Colonic mucosa (tissue), 4 donors: ENCODE data around the gene ZNF497. TPM values are rescaled to one million over a fixed set of nuclear protein-coding genes. Genes with fewer than 3 reads are reported as not detected.

ENCODE experiments used
- DNase-seq: peaks from one replicate; pipeline ENCODE4 v3.0.0-alpha.2; 2020
- H3K27ac ChIP-seq: fragments of 200-600 bp; one replicate; pipeline ENCODE4 v1.8.0; 2021
- H3K27me3 ChIP-seq: fragments of 200-600 bp; one replicate; pipeline ENCODE4 v1.8.0; 2021
- H3K36me3 ChIP-seq: fragments of 200-600 bp; one replicate; pipeline ENCODE4 v1.8.0; 2021
- H3K4me1 ChIP-seq: fragments of 200-600 bp; one replicate; pipeline ENCODE4 v1.8.0; 2021; ENCODE audit warnings: mild to moderate bottlenecking
- H3K4me3 ChIP-seq: fragments of 200-600 bp; one replicate; pipeline ENCODE4 v1.8.0; 2021
- H3K9ac ChIP-seq, 2 donors: one replicate each; pipeline ENCODE4 v1.7.0; 2013; ENCODE audit warnings: control low read depth in 2 of 2, low read depth in 2 of 2, low read length in 2 of 2
- H3K9me3 ChIP-seq: fragments of 200-600 bp; one replicate; pipeline ENCODE4 v1.8.0; 2021
- CTCF ChIP-seq: fragments of 200-600 bp; IDR thresholded peaks from one replicate; pipeline ENCODE4 v1.8.0; 2022; ENCODE audit warnings: antibody characterized with exemption, mild to moderate bottlenecking
- intact Hi-C: fragments of 100-400 bp; cut with DNase I; formaldehyde crosslinking; loops from one replicate; pipeline ENCODE4 v1.14.1; 2022
- total RNA-seq, 2 donors: library from RNA; stranded (reverse); fragmentation: NEBNext Ultra II Directional in 1 of 2; extraction: Animal tissue kit (Norgen Biotek cat#: 25700) in 1 of 2; gene quantifications; one replicate each; pipeline ENCODE4 v1.2.1, GENCODE V29; 2021
- donor health status: healthy.
- donor health status: DM: no; HTN: no; CAD: no.
- donor health status: DM: no; HTN: no; CAD: no.

The ZNF497 gene
- total RNA-seq, 2 donors from 2014 or later, result 0.98 to 1.9 TPM

- Histone ChIP-seq H3K4me3 (no peak within 1 kb of the TSS), H3K9ac (no peak within 1 kb of the TSS), H3K27ac (no peak within 1 kb of the TSS), H3K36me3 (no peaks in the 10 kb centered on the region), H3K27me3 (peaks cover 6% of the 10 kb centered on the region), H3K9me3 (no peaks in the 10 kb centered on the region), H3K4me1 (no peaks in the 10 kb centered on the region)
- TF ChIP-seq CTCF, result no peak
- intact Hi-C loops, result no loop called here
- DNase-seq, result no peak
Observed at GRCh38 chr19:58352760-58353671, 9.5 kb downstream of the ZNF497 start, which contains the start of gene A1BG. Gene A1BG (minus strand): TSS chr19:58353492. CDS start chr19:58353437, 55 bp downstream.

- Histone ChIP-seq H3K36me3 (no peaks in the 10 kb centered on the region), H3K27ac (no peak overlapping the region), H3K4me1 (no peaks in the 10 kb centered on the region), H3K27me3 (peaks cover 15% of the 10 kb centered on the region), H3K9me3 (no peaks in the 10 kb centered on the region), H3K9ac (no peak overlapping the region), H3K4me3 (no peak overlapping the region)
- no peak for DNase-seq
- no peak for TF ChIP-seq CTCF
- intact Hi-C loops, result no loop called here
Observed at GRCh38 chr19:58351990-58352755, 10.4 kb downstream of the ZNF497 start.

DNA sequence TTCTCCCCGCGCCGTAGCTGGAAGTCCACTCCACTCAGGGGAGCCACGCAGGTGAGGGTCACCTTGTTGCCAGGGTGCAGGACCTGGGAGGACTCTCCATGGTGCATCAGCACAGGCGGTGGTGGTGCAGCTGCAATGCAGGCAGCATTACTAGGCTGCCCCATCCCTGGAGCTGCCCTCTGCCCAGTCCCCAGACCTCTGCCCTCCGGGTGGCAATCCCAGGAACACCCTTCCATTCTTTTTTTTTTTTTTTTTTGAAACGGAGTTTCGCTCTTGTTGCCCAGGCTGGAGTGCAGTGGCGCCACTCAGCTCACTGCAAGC lies 11.0 kb downstream of the ZNF497 start:
- H3K27me3 ChIP-seq, result peaks cover 19% of the 10 kb centered on the region
- no peak overlapping the region for H3K27ac ChIP-seq
- DNase-seq, result no peak
- H3K4me3 ChIP-seq, result no peak overlapping the region
- H3K9me3 ChIP-seq, result no peaks in the 10 kb centered on the region
- H3K4me1 ChIP-seq, result no peaks in the 10 kb centered on the region
- intact Hi-C loops, result no loop called here
- no peak overlapping the region for H3K9ac ChIP-seq
- no peak for TF ChIP-seq CTCF
- H3K36me3 ChIP-seq, result no peaks in the 10 kb centered on the region

- H3K36me3 ChIP-seq, result no peaks in the 10 kb centered on the region
- no peak overlapping the region for H3K4me3 ChIP-seq
- no peaks in the 10 kb centered on the region for H3K9me3 ChIP-seq
- H3K9ac ChIP-seq, result no peak overlapping the region
- no peak for TF ChIP-seq CTCF
- no peaks in the 10 kb centered on the region for H3K4me1 ChIP-seq
- peaks cover 16% of the 10 kb centered on the region for H3K27me3 ChIP-seq
- no peak overlapping the region for H3K27ac ChIP-seq
- DNase-seq, result no peak
- intact Hi-C loops, result no loop called here
Observed at GRCh38 chr19:58350871-58351557, 11.5 kb downstream of the ZNF497 start.
